Omental fat pad (tissue), 4 donors: ENCODE results near the gene ZBTB21. TPM values are rescaled to one million over a fixed set of nuclear protein-coding genes. Genes with fewer than 3 reads are reported as not detected.

Source experiments
- ATAC-seq: fragments of 150-250 bp; one replicate; pipeline ENCODE4 v1.9.1; 2016; ENCODE audit warnings: mild to moderate bottlenecking, moderate library complexity; ENCODE audit not compliant: low FRiP score
- DNase-seq: peaks from one replicate; pipeline ENCODE4 v3.0.0-alpha.2; 2019; ENCODE audit warnings: low spot score
- total RNA-seq, 4 donors: library from RNA; depleted of rRNA; stranded (reverse); fragments of >200 nt; gene quantifications; one replicate each; pipeline ENCODE4 v1.1.0, GENCODE V29; 2016
- TF ChIP-seq, protein P1 (sequence below), 3 donors: fragments of 450-650 bp; IDR thresholded peaks; one replicate each; pipeline ENCODE4 v1.5.1; 2016 to 2017; ENCODE audit warnings: antibody characterized with exemption in 3 of 3, mild to moderate bottlenecking in 3 of 3, moderate library complexity in 2 of 3

The ZBTB21 gene
- total RNA-seq, 4 donors from 2014 or later, result 11.6 to 27.8 (median 18.9) TPM

DNA sequence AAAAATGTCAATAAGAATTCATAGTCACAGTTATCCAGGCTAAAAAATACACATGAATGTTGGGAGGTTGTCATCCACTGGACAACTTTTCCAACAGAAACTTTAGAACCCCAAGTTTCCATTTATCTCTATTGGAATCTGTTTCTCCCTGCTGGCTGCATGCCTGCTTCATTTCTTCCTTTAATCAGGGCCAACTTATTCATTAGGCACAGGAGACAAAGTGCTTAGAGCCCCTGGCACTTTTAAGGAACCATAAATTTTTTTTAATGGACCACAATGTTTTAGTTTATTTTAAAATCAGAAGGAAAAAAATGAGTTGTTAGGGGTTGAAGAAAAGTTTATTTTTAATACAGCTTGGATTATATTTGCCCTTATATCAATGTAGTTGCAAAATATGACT is 29.6 kb downstream of the ZBTB21 start:
- DNase-seq (no peak), ATAC-seq (no peak)
- TF ChIP-seq, protein P1, sequence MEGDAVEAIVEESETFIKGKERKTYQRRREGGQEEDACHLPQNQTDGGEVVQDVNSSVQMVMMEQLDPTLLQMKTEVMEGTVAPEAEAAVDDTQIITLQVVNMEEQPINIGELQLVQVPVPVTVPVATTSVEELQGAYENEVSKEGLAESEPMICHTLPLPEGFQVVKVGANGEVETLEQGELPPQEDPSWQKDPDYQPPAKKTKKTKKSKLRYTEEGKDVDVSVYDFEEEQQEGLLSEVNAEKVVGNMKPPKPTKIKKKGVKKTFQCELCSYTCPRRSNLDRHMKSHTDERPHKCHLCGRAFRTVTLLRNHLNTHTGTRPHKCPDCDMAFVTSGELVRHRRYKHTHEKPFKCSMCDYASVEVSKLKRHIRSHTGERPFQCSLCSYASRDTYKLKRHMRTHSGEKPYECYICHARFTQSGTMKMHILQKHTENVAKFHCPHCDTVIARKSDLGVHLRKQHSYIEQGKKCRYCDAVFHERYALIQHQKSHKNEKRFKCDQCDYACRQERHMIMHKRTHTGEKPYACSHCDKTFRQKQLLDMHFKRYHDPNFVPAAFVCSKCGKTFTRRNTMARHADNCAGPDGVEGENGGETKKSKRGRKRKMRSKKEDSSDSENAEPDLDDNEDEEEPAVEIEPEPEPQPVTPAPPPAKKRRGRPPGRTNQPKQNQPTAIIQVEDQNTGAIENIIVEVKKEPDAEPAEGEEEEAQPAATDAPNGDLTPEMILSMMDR (IDR thresholded peaks at IDR 0.05), result no peak

DNA sequence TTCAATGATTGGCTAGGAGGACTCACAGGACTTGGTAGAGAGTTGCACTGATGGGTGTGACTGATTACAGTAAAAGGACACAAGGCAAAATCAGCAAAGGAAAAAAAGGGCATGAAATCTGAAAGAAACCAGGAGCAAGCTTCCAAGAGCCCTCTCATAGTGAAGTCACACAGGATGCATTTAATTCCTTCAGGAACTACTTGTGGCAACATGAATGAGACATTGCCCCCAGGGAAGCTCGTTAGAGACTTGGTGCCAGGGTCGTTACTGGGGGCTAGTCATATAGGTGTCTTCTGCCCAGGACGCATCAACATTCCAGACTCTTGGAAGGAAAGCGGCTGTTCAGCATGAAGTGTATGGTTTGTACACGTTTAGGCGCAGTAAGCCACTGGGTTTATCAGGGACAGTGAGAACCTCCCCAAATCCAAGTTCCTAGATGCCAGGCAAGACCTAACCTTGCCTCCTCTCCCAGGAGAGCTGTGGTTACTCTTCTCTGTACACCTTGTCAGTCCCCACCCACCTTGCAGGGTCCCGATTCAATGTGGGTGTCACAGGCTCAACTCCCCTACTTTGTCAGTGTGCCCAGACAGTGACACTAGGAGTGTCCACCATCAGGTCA is 30.3 kb downstream of the ZBTB21 start:
- no peak for ATAC-seq
- DNase-seq, result no peak
- TF ChIP-seq, protein P1 (IDR thresholded peaks at IDR 0.05), result no peak

DNA sequence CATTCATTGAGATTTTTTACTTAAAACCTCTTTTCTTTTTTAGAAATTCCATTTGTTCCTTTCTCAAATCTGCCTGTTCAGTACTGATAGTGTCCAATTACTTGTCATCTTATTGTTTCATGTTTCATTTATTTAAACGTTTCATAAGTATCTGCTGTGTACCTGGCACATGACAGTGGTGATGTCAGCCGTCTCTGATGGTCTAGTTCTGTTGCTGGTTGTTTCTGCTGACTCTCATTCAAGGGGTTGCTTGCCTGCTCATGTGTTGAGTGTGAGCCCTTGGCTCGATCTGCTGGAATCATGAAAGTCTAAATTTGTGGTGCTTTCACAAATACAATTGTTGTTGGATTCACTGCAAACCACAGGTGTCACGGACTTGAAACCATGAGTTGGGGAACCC is 30.8 kb downstream of the ZBTB21 start:
- no peak for DNase-seq
- no peak for ATAC-seq
- TF ChIP-seq, protein P1 (IDR thresholded peaks at IDR 0.05), result no peak

DNA sequence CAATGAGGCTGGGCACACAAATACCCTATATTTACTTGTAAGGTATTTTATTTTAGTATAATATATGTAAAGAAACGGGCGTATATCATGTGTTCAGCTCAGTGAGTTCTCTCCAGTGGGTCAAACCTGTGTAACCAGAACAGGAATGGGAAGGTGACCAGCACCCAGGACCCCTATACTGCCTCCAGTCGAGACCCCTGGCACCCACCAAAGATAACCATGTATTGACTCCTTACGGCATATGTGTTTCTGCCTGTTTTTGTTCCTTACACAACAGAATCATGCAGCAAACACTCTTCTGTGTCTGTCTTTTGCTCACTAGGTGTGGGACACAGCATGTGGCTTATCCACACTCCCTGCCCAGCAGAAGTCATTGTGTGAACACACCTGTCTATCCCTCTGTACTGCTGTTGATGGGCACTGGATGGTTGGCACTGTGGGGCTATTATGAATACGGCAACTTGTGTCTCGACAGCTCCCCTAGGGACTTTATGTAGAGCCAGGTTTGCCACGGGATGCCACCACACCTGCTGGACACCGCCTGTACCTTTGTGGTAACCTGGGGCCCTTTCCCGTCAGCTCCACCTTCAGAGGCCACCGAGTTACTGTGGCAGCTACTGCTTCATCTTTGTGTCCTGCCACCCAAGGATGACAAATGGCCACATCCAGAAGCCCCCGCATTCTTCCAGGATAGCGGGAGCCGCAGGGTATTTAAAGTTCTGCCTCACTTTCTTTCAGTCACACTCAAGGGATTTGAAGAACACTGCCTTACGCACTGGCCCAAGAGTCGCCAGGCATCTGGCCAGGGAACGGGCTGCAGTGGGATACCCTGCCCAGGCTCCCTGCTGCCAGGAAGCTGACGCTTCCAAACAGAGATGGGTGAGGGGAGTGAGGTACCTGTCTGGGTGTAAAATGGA is 32.9 kb downstream of the ZBTB21 start:
- no peak for ATAC-seq
- TF ChIP-seq, protein P1 (IDR thresholded peaks at IDR 0.05), result no peak
- DNase-seq, result no peak

DNA sequence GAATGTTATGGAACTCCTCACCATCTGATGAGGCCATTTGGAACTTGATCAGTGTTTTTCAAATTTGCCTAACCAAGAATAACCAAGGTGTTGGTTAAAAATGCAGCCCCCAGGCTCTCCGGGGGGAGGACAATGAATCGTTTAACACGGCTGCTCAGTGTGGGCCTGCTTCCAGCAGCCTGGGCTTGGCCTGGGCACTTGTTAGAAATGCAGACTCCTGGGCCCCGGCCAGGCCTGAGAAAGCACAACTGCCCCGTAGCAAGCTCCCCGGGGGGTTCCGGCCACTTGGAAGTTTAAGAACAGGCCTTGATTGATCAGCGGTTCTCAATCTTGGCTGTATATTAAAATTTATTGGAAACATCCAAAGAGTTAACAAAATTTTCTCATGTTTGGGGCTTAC is 33.5 kb downstream of the ZBTB21 start:
- DNase-seq, result no peak
- TF ChIP-seq, protein P1 (IDR thresholded peaks at IDR 0.05), result no peak
- ATAC-seq, result no peak

DNA sequence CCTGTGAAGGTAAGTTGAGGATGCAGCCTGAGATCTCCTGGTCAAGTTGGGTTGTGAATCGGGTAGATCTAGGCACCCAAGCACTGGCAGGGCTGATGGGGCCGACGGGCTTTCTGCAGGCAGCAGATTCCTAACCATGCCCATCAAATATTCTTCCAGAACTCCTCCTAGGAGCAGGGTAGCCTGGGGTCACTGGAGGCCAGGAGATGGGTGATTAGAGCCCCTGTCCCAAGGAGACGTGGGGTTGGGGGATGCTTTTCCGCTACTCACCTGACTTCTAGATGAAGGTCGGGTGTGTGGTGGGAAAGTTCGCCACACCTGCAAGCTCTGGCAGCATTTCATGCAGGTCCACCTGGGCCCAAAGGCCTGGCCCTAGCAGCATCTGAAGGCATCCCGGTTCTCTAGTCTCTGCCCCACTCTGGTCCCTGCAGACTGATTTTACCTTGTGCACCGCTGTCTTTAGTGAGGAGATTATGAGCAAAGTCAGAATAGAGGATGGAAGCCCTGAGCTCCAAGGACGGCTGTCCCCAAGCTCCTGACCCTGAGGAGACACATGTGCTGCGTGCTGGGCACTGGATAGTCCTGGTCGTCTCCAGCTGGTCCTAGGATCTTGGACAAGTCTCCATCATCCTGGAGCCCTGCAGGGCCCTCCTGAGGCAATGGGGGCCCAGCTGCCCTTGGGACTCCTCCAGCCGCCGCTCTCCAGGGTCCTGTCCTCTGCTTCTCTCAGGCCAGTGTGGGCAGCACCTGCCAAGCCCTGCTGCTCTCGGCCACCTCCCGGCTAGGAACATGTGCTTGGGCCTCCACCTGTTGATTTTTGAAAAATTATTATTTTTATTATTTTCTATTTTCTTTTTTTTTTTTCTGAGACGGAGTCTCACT is 34.5 kb downstream of the ZBTB21 start:
- DNase-seq, result no peak
- ATAC-seq, result no peak

More for the DNA sequence above, 34.5 kb downstream of the ZBTB21 start:
- TF ChIP-seq, protein P1 (IDR thresholded peaks at IDR 0.05), result no peak
